ENCODE data around the gene PHKB.

PHKB gene

GRCh38 chr16:47636501-47637099 lies 175.5 kb downstream of the PHKB start:
- no peak for DNase-seq (ENCODE audit: insufficient read length, low spot score)
- no peak for TF ChIP-seq CTCF (IDR thresholded peaks at IDR 0.05; ENCODE audit: insufficient read depth, missing control alignments)
- FAIRE-seq = no peak

- no peak for FAIRE-seq
- TF ChIP-seq CTCF (IDR thresholded peaks at IDR 0.05; ENCODE audit: insufficient read depth, missing control alignments) = no peak
- no peak for DNase-seq (ENCODE audit: insufficient read length, low spot score)
Measured at GRCh38 chr16:47638175-47638574, 177.0 kb downstream of the PHKB start.

GRCh38 chr16:47640661-47641060 lies 179.5 kb downstream of the PHKB start:
- TF ChIP-seq CTCF (IDR thresholded peaks at IDR 0.05; ENCODE audit: insufficient read depth, missing control alignments) = no peak
- FAIRE-seq (no peak), DNase-seq (ENCODE audit: insufficient read length, low spot score) (no peak)

- FAIRE-seq (no peak), DNase-seq (ENCODE audit: insufficient read length, low spot score) (no peak)
- TF ChIP-seq CTCF (IDR thresholded peaks at IDR 0.05; ENCODE audit: insufficient read depth, missing control alignments) = no peak
Measured at GRCh38 chr16:47643323-47644000, 182.3 kb downstream of the PHKB start.

- no peak for DNase-seq (ENCODE audit: insufficient read length, low spot score)
- FAIRE-seq = no peak
- no peak for TF ChIP-seq CTCF (IDR thresholded peaks at IDR 0.05; ENCODE audit: insufficient read depth, missing control alignments)
Measured at GRCh38 chr16:47644166-47644565, 183.0 kb downstream of the PHKB start.

GRCh38 chr16:47644661-47645060 lies 183.5 kb downstream of the PHKB start:
- no peak for TF ChIP-seq CTCF (IDR thresholded peaks at IDR 0.05; ENCODE audit: insufficient read depth, missing control alignments)
- DNase-seq (ENCODE audit: insufficient read length, low spot score) (no peak), FAIRE-seq (no peak)

GRCh38 chr16:47646914-47647313 lies 185.8 kb downstream of the PHKB start:
- DNase-seq (ENCODE audit: insufficient read length, low spot score) = no peak
- TF ChIP-seq CTCF (IDR thresholded peaks at IDR 0.05; ENCODE audit: insufficient read depth, missing control alignments) = no peak
- no peak for FAIRE-seq

Data from D721Med (cell line).